ENCODE results near the gene DDX52.
"Not testable (repeated sequence)": the region's sequence is repeated elsewhere in the genome, so short reads cannot be mapped to it uniquely, and the experiment has no call there.

Gene DDX52, protein sequence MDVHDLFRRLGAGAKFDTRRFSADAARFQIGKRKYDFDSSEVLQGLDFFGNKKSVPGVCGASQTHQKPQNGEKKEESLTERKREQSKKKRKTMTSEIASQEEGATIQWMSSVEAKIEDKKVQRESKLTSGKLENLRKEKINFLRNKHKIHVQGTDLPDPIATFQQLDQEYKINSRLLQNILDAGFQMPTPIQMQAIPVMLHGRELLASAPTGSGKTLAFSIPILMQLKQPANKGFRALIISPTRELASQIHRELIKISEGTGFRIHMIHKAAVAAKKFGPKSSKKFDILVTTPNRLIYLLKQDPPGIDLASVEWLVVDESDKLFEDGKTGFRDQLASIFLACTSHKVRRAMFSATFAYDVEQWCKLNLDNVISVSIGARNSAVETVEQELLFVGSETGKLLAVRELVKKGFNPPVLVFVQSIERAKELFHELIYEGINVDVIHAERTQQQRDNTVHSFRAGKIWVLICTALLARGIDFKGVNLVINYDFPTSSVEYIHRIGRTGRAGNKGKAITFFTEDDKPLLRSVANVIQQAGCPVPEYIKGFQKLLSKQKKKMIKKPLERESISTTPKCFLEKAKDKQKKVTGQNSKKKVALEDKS

DNA sequence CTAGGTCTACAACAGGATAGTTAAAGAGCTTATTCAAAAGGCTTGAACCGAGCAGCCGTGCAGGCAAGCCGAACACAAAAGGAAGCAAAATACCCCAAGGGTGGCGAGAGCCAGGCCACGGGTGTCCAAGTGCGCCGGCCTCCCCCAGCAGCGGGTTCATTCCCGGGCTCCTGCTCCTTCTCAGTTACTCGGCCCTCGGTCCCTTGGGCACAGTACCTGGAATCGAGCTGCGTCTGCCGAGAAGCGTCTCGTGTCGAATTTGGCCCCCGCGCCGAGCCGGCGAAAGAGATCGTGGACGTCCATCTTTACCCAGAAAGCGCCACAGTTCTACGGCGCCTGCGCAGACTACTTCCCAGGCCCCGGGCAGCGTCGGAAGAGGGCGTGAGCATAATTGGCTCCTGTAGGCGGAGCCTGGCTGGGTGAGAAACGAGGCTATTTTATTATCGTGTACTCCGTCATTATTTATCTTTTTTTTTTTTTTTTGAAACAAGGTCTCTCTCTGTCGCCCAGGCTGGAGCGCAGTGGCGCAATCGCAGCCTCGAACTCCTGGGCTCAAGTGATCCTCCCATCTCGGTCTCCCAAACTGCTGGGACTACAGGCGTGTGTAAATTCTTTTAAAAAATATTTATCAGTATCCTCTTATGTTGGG lies at the start of gene DDX52:
Gene DDX52, minus strand, starts transcription at position 329 of the 649 bp plus-strand sequence. Its CDS starts 26 bp downstream, at position 303.
- DNase-seq: peak; percentile 82

DNA sequence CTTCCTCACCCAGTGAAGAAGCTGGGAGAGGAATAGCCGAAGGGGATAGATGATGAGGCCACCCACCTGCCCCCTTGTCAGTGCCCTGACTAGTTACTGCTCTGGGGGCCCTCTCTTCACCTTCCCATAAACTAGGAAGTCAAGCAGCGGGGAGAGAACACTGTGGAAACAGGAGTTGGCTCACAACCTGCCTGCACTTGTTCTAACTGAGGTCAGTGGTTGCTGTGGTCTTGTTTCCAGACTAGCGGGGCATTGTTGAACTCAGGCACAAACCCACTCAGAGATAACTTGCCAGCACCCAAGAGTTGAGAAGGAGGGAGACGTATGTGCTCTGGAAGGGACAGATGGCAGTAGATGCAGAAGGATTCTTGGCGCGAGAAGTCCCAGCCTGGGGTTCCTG lies 48.6 kb upstream of the DDX52 start:
- DNase-seq: no peak

DNA sequence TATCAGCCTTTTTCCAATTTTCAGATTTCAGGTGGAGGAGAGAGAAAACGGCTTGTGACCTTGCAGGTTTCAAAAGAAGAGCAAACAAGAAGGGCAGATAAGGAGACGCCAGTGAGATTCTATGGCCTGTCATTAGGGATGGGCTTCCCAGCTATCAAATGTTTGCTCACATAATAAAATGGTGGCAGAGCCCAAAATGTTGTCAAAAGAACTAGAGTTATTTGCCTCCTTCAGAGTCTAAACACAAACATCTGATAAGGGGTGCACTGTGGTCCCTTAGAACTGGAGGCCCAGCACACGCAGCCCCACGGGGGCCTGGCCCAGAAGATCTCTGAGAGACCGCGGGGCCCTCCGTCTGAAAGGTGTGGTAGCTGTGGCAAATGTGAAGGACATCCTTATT lies 46.1 kb upstream of the DDX52 start:
- no peak for DNase-seq

DNA sequence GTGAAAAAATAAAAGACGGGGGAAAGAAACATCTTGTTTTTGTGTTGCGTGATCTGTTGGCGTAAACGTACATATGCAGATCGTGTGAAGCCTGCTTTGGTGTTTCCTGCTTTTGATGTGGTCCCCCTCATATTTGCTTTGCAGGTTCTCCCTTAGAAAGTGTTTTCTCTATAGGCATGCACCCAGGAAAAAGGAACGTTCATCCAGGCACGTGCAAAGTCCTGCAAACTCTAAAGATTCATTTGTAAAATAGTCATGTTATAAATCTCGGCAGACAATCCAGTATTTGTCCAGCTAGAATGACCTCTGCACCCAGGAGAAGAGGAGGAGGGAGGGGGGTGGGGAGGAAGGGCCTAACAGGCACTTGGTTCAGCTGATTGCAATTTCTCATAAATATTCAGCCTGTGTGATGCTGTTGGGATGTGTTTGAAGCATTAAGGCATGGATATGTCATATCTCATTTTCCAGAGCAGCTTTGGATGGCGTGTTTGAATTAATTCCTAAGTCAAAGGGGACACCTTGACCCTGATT lies 40.3 kb upstream of the DDX52 start:
- DNase-seq: no peak

DNA sequence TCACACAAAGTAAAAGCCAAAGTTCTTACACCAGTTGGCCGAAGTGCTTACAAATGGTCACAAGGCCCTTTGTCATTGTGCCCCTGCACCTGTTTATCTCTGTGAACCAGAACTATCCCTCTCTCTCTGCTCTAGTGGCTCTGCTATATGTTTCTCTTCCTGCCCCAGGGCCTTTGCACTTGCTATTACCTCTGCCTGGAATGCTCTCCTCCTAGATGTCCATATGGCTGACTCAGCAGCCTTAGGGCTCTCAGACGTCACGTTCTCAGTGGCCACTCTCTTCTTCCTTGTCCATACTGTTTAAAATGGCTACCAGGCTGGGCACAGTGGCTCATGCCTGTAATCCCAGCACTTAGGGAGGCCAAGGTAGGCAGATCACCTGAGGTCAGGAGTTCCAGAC lies 38.8 kb upstream of the DDX52 start:
- no peak for DNase-seq

DNA sequence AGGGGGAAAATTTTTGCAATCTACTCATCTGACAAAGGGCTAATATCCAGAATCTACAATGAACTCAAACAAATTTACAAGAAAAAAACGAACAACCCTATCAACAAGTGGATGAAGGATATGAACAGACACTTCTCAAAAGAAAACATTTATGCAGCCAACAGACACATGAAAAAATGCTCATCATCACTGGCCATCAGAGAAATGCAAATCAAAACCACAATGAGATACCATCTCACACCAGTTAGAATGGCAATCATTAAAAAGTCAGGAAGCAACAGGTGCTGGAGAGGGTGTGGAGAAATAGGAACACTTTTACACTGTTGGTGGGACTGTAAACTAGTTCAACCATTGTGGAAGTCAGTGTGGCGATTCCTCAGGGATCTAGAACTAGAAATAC lies 36.7 kb upstream of the DDX52 start:
- DNase-seq: not testable (repeated sequence)

DNA sequence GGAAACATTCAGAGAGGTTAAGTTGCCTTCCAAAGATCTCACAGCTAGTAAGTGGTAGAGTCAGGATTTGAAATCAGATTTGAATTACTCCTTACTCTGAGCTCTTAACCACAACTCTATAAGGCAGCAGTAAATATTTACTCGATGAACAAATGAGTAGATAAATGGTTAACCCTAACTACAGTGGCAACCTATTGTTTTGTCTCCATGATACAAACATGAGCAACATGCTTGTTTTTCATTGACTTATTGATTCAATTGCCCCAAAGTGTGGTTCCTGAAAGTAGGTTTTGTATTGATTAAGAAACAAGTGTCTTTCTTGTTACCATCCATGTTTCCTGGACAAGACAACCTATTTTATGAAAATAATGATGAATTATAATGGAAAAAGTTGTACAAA lies 34.8 kb upstream of the DDX52 start:
- no peak for DNase-seq

DNA sequence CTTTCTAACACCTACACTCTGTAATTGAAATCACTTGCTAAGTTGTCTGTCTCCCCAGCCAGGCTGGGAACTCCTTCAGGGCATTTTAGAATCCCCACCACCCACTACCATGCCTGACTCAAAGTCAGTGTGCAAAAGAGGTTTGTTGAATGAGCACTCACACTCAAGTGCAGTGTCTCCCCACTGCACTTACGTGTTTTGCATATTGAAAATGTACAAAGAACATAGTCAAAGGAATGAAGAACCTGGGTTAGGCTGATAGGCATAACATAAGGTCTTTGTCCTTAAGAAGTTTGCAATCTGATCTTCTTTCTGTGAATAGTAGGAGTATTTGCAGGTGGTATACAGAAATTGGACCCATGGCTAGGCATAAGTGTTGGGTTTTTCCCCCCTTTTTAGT lies 33.8 kb upstream of the DDX52 start:
- DNase-seq: no peak

DNA sequence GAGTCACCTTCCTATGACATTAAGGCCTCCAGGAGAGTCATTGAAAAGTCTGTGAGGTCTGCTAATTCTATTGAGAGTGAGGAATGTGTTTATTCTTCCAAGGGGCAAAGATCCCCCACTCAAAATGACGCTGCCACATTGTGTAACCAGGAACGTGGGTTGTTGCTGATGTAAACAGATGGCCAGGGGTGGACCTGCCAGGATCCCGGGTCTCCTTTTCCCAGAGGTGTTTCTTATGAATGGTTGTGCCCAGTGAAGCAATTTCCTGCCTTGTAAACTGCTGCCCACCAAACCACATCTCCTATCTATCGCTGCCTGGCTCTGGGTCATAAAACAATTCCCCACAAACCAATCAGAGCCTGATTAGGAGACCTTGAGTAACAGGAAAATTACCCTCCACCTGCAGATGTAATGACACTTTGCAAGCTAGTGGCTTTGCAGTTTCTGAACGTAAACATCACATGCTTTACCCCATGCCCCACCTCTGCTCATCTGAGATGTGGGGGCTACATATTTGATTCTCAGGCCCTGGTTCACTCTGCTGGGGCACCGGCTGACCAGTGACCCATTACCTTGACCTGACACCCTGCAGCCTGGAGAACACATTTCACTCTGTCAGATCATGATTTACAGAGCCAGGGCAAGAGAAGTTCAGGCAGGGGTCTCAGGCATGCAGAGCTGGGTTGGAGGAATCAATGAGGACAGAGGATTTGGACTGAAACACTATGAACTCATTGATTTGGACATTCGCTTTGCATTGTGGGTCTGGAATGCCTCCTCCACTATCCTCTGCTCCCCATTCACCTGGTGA lies 33.1 kb upstream of the DDX52 start:
- DNase-seq: peak; percentile 20

DNA sequence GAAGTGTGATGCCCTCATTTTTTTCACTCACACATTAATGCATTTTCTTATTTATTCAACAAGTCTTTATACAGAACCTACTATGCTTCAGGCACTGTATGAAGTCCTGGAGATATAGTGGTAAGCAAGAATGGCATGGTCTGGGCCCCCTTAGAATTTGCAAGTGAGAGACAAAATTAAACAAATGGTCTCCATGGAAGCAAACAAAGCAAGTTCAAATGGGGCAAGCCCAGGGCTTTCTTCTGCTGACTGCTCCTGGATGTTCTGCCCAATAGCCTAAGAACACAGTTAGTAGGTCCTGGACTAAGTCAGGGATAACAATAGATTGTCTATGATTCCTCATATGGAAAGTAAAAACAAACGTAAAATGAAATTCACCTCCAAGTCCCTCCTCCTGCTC lies 31.3 kb upstream of the DDX52 start:
- no peak for DNase-seq

DNA sequence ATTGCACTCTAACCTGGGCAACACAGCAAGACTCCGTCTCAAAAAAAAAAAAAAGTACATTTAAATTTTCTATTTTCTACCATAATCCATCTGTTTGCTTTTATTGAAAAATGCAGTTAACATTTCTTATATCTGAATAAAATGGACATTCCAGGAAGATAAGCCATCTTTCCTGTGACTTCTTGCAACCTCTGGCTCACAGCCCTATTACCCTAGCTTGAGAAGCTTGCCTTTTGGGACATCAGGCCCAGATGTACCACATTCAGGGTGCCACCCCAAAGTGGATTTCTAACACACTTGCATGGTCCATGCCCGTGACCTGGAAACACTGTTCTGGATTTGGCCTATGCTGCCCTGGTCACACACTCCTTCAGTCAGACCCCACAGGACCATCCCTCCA lies 30.1 kb upstream of the DDX52 start:
- DNase-seq: no peak

DNA sequence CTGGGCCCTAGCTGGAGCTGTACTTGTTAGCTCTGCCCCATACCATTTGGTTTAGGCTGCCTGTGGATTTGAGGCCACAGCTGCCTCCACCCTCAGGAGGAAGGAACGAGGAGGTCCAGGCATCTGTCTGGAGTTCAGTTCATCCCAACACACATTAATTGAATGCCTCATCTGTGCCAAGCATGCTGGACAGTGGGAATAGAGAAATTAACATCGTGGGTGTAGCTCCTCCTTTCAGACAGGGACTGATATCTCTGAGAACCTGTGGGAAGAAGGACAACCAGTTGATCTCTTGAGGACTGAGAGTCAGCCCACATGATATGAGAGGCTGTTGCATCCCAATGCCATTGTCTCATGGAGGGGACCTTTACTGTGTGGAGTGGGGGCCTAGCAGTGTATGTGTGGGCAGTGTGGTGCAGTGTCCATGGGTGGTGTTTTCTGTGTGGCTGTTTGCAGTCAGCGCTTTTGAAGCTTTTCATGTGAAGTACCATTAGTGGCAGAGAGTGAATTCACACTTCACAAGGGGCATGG lies 29.4 kb upstream of the DDX52 start:
- DNase-seq: peak; percentile 18

DNA sequence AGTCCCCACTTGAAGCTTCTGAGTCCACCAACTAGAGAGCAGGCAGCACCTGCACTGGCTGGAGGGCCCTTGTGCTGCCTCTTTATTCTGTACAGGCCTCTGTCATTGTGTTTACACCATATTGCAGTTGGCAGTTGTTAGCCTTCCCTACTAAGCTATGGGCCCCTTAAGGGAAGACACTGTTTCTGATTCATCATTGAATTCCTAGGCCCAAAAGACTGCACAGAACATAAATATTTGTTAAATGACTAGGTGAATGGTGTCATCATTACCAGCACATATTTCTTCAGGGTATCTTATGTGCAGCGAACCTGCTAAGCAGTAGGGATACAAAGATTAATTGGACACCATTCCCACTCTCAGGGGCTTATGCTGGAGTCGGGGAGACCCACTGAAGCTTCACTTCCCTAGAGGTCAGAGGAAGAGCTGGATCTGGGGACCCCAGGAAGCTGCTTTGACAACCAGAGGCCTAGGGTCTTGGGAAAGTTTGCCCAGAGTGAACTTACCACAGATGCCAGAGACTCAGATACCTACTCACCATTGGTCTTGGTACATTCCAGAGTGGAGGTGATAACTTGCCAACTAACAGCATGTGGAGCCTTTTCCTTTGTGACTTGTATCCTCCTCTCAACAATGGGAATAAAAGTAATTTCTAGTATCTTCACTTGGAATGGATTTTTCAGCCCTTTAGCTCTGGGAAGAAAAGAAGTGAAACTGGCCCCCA lies 28.7 kb upstream of the DDX52 start:
- DNase-seq: no peak

DNA sequence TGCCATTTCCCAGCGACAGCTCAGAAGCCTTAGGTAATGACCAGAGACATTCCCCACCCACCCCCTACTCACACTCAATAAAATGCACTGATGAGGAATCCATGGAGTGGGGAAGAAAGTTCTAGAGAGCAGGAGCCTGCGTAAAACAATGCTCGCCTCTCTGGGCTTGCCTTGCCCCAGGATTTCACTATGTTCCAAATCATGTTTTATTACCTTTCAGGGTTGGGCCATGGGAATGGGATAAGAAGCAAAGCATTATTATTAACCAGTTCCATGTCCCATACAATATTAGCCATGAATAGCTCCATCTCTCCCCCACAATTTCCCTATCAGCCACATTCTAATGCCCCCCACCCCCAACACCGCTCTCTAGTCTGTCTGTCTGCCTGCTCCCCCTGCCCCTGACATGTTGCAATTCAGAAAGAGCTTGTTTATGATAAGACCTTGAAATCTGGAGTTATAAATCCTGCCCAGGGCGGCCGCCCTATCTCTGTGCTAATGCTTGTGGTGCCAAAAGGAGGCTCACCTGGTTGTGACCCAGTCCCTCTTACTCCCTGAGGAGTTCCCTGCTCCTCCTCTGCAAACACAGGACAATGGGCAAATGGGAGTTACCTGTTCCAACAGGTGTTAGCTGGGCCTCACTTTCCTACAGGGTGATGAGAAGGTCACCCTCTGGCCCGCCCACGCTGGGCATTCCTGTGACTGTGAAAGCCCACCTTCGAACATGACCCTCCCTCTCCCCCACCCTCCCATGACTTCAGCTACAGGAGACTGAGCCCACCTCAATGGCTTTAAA lies 28.0 kb upstream of the DDX52 start:
- DNase-seq: no peak

DNA sequence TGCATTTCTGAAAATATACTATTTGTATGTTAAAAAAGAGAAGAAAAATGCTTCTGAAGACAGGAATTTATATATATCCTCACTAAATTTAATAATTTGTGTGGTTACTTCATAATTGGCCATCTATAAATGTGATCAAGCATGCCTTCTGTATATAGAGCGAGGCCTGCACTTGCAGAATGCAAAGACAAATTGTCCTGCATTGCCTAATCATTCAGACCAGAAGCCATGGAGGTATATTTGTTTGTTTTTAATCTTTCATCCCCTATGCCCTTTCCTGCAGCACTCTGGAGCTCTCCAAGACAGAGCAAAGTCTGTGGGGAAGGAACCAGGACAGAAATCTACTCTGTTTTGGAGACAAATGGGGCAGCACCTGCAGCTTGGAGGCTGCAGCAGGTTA lies 23.8 kb upstream of the DDX52 start:
- DNase-seq: no peak

DNA sequence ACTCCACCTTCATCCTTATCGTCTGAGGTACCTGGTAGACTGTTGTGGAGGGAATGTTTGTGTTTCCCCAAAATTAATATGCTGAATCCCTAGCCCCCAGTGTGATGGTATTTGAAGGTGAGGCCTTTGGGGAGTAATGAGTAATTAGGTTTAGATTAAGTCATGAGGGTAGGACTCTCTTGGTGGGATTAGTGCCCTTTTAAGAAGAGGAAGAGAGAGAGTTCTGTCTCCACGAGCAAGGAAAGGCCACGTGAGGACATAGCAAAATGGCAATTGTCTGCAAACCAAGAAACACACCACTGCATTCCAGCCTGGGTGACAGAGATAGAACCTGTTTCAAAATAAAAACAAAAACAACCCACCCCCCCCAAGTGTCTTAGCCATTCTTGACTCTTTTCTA lies 21.0 kb upstream of the DDX52 start:
- DNase-seq: peak; percentile 13

DNA sequence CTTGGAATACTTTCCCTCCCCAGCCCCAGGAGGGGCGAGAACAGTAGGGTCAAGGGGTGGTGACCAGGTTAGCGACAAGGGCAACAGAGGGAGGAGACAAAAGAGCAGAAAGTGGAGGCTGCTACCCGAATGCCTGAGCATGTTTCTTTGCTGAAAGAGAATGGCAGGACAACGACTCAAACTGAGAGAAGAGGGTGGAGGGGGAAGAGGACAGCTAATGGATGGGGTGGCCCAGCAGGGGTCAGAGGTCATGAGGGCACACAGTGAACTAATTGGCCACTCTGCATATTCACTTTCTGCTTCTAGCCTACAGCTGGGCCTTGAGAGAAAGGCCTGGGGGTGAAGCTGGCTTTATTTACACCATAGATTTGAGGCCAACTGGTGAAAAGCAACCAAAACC lies 19.1 kb upstream of the DDX52 start:
- DNase-seq: no peak

DNA sequence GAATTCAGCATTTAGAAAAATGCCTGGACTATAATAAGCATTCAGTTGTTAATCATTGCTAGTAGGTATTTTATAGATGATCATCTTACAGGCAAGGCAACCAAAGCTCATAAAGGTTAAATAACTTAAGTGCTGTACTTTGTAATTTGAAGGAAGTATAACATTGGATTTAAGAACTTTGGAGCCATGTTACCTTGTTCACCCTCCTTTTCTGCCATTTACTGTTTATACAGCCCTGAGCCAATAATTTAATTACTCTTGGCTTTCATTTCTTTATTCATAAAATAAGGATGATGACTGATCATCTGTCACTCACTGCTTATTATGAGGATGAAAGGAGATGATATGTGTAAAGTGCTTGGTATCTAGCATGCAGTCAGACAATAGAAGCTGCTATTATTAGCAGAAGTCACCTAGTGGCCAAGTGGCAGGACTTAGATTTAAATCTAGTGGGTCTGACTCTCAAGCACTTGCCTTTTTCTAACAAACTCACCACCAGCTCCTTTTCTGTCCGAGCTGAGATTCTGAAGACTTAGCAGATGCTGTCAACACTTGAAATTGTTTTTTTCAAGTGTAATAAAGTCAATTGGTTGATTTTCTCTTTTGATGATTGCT lies 18.3 kb upstream of the DDX52 start:
- no peak for DNase-seq

DNA sequence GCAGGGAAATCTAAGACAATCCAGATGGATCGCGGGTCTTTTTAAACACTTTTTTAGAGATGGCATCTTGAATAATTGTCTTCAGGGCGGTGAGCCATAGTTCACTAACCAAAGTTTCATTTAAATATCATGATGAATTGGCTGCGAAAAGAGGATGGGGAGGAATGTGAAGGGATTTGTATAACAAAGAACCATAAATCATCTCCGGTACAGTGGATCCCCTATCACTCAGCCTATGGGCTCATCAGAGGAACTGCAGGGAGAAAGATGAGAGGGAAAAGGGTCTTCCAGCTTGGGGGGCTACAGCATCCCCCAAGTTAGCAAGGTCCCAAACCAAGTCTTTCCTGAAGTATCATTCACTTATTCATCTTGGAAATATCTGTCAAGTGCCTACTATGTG lies 16.7 kb upstream of the DDX52 start:
- no peak for DNase-seq

DNA sequence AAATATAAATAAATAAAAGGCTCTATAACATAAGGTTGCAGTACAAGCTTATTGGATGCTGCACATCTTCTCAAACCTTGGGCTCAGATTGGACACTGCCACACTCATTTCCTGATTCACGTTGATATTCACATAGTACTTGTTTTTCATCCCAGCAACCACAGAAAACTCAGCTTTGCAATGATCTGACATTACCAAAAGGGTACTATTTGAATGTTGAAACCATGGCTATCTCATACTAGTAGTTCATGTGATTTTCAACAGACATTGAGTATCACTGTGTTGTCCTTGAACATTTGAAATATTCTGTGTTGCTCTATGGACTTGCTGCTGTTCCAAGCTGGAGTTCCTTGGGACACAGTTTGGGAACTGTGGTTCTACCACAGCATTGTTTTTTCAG lies 14.0 kb upstream of the DDX52 start:
- DNase-seq: no peak

DNA sequence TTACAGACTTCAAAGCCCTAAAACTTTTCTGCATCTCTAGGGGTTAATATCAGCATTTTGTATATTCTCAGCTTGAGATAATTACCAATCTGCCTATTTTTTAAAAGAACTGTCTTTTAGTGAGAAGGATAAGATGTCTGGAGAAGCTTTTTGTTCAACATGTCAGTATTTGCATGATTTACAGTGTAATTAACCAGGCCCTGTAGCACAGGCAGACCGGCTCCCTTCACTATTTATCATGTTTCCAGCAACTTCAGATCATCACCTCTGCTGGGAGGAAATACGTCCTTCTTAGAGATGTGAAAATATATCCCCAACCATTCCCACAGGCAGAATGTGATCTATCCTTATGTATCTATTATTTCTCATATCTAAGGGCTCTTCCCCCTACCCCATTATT lies 8.6 kb upstream of the DDX52 start:
- DNase-seq: no peak
